Left ventricle myocardium inferior (tissue), 1 donor: ENCODE measurements around the gene BLACAT1. TPM values are rescaled to one million over a fixed set of nuclear protein-coding genes. Genes with fewer than 3 reads are reported as not detected.

Experiments used
- DNase-seq: peaks from one replicate; pipeline ENCODE4 v3.0.0-alpha.2; 2020
- H3K27ac ChIP-seq: fragments of 200-600 bp; replicated peaks from 2 replicates; pipeline ENCODE4 v1.8.0; 2021
- H3K27me3 ChIP-seq: fragments of 200-600 bp; 2 replicates; pipeline ENCODE4 v1.8.0; 2021; ENCODE audit warnings: low read depth
- H3K36me3 ChIP-seq: fragments of 200-600 bp; 2 replicates; pipeline ENCODE4 v1.8.0; 2021
- H3K4me1 ChIP-seq: fragments of 200-600 bp; 2 replicates; pipeline ENCODE4 v1.8.0; 2021
- H3K4me3 ChIP-seq: fragments of 200-600 bp; 2 replicates; pipeline ENCODE4 v1.8.0; 2021; ENCODE audit warnings: mild to moderate bottlenecking, moderate library complexity
- H3K9me3 ChIP-seq: fragments of 200-600 bp; replicated peaks from 2 replicates; pipeline ENCODE4 v1.8.0; 2021
- intact Hi-C: fragments of 100-400 bp; cut with micrococcal nuclease; formaldehyde crosslinking; loops from one replicate; pipeline ENCODE4 v1.11.0; 2022
- total RNA-seq: library from RNA; stranded (reverse); fragmentation: NEBNext Ultra II Directional; extraction: Animal tissue kit (Norgen Biotek cat#: 25700); gene quantifications from one replicate; pipeline ENCODE4 v1.2.1, GENCODE V29; 2021
- TF ChIP-seq, protein P1 (sequence below): fragments of 200-600 bp; IDR thresholded peaks from 2 replicates; pipeline ENCODE4 v1.8.0; 2021; ENCODE audit warnings: antibody characterized with exemption, mild to moderate bottlenecking, borderline replicate concordance
- donor health status: DM: no; HTN: yes; CAD: no; lungs with severe emphysema.

The BLACAT1 gene
- total RNA-seq, 1 donor from 2014 or later, result not detected

DNA sequence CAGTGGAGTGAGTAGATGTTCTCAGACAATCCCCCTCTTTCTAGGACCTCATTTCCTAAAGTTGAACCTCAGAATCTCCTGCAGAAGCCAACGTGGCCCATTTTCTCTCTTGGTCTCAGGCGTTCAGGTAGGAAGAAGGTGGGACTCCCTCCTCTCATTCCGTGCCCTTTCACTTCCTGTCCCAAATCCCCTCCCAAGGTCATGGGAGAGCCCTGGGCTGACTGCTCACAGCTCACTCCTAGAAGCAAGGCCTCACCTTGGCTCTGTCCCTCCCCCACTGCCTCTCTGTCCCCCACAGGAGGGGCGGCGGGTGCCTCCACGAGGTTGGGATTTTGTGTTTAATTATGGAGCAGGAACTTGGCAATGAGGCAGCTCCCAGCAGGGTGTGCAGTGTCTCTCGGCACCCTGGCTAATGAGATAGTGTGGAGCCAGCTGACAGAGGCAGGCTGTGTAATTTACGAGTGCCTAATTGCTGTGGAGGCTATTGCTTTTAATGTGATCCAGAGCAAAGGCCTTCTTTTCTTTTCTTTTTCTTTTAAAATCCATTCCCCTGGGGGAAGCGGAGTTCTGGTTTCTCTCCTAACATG lies 39.5 kb upstream of the BLACAT1 start:
- TF ChIP-seq, protein P1, sequence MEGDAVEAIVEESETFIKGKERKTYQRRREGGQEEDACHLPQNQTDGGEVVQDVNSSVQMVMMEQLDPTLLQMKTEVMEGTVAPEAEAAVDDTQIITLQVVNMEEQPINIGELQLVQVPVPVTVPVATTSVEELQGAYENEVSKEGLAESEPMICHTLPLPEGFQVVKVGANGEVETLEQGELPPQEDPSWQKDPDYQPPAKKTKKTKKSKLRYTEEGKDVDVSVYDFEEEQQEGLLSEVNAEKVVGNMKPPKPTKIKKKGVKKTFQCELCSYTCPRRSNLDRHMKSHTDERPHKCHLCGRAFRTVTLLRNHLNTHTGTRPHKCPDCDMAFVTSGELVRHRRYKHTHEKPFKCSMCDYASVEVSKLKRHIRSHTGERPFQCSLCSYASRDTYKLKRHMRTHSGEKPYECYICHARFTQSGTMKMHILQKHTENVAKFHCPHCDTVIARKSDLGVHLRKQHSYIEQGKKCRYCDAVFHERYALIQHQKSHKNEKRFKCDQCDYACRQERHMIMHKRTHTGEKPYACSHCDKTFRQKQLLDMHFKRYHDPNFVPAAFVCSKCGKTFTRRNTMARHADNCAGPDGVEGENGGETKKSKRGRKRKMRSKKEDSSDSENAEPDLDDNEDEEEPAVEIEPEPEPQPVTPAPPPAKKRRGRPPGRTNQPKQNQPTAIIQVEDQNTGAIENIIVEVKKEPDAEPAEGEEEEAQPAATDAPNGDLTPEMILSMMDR, result no peak
- intact Hi-C loops, result no loop called here
- no peaks in the 10 kb centered on the region for H3K27me3 ChIP-seq
- peak overlapping the region; percentile 87 for H3K27ac ChIP-seq
- H3K36me3 ChIP-seq, result no peaks in the 10 kb centered on the region
- peak; percentile 69 for DNase-seq
- H3K4me1 ChIP-seq, result peaks cover 61% of the 10 kb centered on the region
- no peak overlapping the region for H3K4me3 ChIP-seq
- no peaks in the 10 kb centered on the region for H3K9me3 ChIP-seq

DNA sequence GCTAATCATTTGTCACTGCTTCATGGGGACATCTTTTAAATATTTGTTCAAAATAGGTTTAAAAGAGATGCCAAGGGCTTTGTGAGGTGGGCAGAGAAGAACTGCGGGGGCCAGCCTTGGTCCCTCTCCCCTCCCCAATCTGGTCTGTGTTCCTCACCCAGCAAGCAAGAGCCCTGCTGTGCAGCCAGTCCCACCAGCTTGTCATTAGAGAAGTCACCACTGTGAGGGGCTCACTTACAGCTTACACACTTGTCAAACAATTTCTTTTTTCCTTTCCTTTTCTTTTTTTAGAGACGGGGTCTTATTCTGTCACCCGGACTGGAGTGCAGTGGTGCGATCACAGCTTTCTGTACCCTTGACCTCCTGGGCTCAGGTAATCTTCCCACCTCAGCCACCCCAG lies 38.3 kb upstream of the BLACAT1 start:
- Histone ChIP-seq H3K36me3 (no peaks in the 10 kb centered on the region), H3K4me1 (peaks cover 57% of the 10 kb centered on the region), H3K27me3 (no peaks in the 10 kb centered on the region), H3K27ac (peak overlapping the region; percentile 87), H3K9me3 (no peaks in the 10 kb centered on the region), H3K4me3 (no peak overlapping the region)
- no peak for DNase-seq
- TF ChIP-seq, protein P1, result peak; percentile 39
- intact Hi-C loops, result no loop called here

DNA sequence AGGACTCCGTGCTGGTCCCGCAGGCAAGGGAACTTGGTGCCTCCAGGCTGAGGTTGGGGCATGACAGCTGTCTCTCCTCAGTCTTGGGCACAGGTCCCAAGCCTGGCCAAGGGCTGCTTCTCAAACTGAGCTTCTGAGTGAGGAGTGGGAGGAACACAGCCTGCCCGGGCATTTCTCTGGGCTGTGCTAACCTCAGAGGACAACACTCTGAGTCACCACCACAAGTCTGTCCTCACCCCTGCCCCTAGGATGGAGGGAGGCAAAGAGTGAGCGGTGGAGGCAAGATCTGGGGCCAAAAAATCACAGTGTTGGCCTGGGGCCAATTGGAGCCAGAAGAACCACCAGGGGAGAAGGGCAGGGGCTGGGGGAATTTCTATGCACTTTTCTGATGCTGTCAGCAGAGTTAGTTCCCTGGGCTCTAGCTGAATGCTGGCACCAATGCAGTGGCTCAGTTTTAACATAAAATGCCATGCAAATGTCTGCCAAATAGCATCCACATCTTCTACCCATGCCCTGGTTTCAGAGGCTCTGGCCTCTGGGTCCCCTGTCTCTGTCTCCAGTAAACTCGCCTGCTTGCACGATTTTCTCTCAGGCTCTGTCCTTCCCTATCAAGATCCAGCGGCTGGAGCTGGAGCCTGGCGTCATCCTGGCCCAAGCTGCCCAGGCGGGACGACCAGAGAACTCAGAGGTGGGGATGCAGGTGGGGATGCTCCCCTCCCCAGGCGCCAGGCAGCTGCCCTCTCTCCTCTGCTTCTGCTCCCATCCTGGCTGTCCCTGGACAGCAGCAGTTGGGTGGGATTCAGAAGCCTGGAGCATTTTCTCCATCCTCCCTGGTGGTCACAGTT lies 37.6 kb upstream of the BLACAT1 start:
- Histone ChIP-seq H3K9me3 (no peaks in the 10 kb centered on the region), H3K4me1 (peaks cover 57% of the 10 kb centered on the region), H3K36me3 (no peaks in the 10 kb centered on the region), H3K4me3 (no peak overlapping the region), H3K27me3 (no peaks in the 10 kb centered on the region), H3K27ac (peak overlapping the region; percentile 87)
- intact Hi-C loops, result no loop called here
- TF ChIP-seq, protein P1, result no peak
- DNase-seq, result no peak

DNA sequence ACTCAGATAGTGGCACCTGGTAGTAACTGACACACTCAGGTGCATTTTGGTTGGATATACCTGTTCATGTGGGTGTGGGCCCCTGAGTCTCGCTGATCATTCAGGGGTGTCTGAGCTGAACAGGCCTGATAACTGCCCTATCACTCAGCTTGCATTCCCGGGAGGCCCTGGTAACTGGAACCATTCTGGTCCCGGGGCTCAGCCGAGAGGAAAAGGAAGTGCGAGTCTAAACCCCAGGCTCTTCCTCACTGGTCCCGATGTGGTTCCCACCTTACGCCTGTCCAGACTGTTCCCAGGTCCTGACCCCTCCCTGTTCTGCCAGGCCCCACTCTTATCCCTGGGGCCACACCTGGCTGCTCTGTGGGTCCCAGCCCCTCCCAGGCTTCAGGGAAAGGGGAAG lies 36.9 kb upstream of the BLACAT1 start:
- intact Hi-C loops, result no loop called here
- Histone ChIP-seq H3K36me3 (no peaks in the 10 kb centered on the region), H3K9me3 (no peaks in the 10 kb centered on the region), H3K4me3 (no peak overlapping the region), H3K4me1 (peaks cover 57% of the 10 kb centered on the region), H3K27me3 (no peaks in the 10 kb centered on the region), H3K27ac (peak overlapping the region; percentile 87)
- TF ChIP-seq, protein P1, result no peak
- DNase-seq, result no peak

DNA sequence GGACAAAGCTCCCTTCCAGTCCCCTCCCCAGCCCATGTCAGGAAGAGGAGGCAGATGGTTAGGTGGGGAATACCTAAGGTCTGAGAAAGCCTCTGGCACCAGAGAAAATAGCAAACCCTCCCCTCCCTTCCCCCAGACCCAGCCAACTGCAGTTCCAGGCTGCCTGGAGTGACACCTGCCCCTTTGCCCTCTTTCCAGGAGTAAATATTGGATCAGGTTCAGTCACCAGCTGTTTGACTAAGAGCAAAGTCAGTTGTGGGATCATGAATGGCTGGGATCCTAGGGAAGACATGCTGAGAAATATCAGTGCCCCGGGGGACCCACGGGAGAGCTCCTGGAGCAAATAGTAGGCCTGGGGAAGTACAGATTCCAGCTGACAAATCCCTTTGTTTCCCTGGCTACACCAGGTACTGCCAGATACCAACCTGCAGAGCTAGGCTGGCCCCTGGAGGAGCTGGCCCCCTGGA lies 36.4 kb upstream of the BLACAT1 start:
- DNase-seq, result no peak
- Histone ChIP-seq H3K36me3 (no peaks in the 10 kb centered on the region), H3K27me3 (no peaks in the 10 kb centered on the region), H3K9me3 (no peaks in the 10 kb centered on the region), H3K27ac (no peak overlapping the region), H3K4me1 (peaks cover 57% of the 10 kb centered on the region), H3K4me3 (no peak overlapping the region)
- TF ChIP-seq, protein P1, result no peak
- intact Hi-C loops, result no loop called here
